Measurements from ENCODE around the gene TRIM52. TPM values are rescaled to one million over a fixed set of nuclear protein-coding genes. Genes with fewer than 3 reads are reported as not detected.

TRIM52 gene
- total and polyA plus RNA-seq, 9 of the 15 experiments (the other 6 are each of a cell fraction or from before 2014, with no cell fraction given): 3.3 to 21.9 (median 13.5) TPM

DNA sequence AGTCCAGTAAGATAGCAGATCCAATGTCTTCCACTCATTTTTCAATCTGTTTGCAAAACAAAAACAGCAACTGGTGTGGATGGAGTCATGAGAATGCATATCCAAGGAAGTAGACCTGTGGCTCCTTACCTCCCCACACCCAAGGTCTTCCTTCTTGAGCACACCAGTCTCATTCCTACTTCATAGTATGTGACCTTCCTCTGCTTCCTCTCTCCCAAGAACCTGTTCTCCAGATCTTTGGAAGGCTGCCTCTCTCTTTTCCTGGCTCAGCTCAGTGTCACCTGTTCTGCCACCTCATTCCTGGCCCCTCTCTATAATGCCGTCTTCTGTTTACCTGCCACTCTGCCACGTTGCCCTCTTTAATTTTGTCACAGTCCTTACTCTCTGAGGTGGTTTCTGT is 48.0 kb downstream of the TRIM52 start (continued):
- TF ChIP-seq, protein P1, sequence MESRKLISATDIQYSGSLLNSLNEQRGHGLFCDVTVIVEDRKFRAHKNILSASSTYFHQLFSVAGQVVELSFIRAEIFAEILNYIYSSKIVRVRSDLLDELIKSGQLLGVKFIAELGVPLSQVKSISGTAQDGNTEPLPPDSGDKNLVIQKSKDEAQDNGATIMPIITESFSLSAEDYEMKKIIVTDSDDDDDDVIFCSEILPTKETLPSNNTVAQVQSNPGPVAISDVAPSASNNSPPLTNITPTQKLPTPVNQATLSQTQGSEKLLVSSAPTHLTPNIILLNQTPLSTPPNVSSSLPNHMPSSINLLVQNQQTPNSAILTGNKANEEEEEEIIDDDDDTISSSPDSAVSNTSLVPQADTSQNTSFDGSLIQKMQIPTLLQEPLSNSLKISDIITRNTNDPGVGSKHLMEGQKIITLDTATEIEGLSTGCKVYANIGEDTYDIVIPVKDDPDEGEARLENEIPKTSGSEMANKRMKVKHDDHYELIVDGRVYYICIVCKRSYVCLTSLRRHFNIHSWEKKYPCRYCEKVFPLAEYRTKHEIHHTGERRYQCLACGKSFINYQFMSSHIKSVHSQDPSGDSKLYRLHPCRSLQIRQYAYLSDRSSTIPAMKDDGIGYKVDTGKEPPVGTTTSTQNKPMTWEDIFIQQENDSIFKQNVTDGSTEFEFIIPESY (CRISPR knock-in tag; IDR thresholded peaks at IDR 0.05): no peak
- no peak for TF ChIP-seq IRF2 (CRISPR knock-in tag; IDR thresholded peaks at IDR 0.05)
- no peak for TF ChIP-seq RBM25 (IDR thresholded peaks at IDR 0.05; ENCODE audit: low read depth, low read length, severe bottlenecking)
- TF ChIP-seq POLR2B (IDR thresholded peaks at IDR 0.05; ENCODE audit: low read depth, partially characterized antibody): no peak

DNA sequence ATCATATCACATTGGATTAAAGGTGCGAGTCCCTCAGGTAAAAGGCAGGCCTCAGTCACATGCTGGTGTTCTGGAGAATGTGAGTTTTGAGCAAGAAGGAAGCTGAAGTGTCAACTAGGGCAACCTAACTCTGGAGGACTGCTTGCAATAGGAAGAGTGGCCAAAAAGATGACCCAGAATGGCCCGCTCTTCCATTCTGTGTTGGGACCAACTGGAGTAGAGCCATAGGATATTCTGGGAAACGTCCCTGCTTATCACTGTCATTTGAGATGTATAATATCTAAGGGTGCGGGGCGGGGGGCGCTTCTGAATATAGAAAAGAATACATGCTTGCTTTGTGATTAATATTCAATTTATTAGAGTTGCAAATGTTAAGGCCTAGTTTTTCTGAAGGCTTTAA is 48.9 kb downstream of the TRIM52 start:
- no peaks in the 10 kb centered on the region for H3K27me3 ChIP-seq (ENCODE audit: control insufficient read depth in 2 of 2, insufficient read depth in 2 of 2, low read length in 2 of 2)
- H4K20me1 ChIP-seq (replicated peaks; ENCODE audit: control insufficient read depth, insufficient read depth, low read length): no peaks in the 10 kb centered on the region
- H3K4me2 ChIP-seq (ENCODE audit: insufficient read depth, low read length): no peak overlapping the region
- H3K36me3 ChIP-seq (ENCODE audit: control insufficient read depth, insufficient read depth, low read length): no peaks in the 10 kb centered on the region
- DNase-seq (ENCODE audit: extremely low read depth in 1 of 4, low spot score in 3 of 4): no peak
- no peak overlapping the region for H3K27ac ChIP-seq (ENCODE audit: extremely low read depth, low read depth, low read length)
- no peak for ATAC-seq
- no peaks in the 10 kb centered on the region for H3K9me1 ChIP-seq (ENCODE audit: control insufficient read depth, insufficient read depth, low read length)
- intact Hi-C loops (cut with micrococcal nuclease): no loop called here
- CTCF ChIA-PET (ENCODE audit: low intra/inter-chr PET ratio): no interaction called here
- H2AFZ ChIP-seq (ENCODE audit: low read depth, low read length): no peak overlapping the region
- no peak for FAIRE-seq
- BruUV-seq (replicated peaks): no TSS peak
- POLR2A ChIA-PET: no interaction called here
- H3K79me2 ChIP-seq (ENCODE audit: control insufficient read depth, insufficient read depth, low read length): no peaks in the 10 kb centered on the region
- 58% methylated on average over 6 of the region's 6 CpGs for WGBS (ENCODE audit: insufficient coverage, low coverage, missing lambda C conversion rate)
- no peak overlapping the region for H3K4me3 ChIP-seq
- H3K9me3 ChIP-seq (replicated peaks; ENCODE audit: control insufficient read depth, insufficient read depth, low read depth, low read length): no peaks in the 10 kb centered on the region
- in situ Hi-C loops (cut with MboI): no loop called here
- no peak overlapping the region; a peak in 1 of 4 replicates for H3K9ac ChIP-seq (ENCODE audit: insufficient read depth in 1 of 2, low read depth in 2 of 2, low read length in 2 of 2)
- H3K4me1 ChIP-seq (replicated peaks in 1 of 2; ENCODE audit: control insufficient read depth in 2 of 2, insufficient read depth in 2 of 2, low read length in 2 of 2): peaks cover 5 to 17% of the 10 kb centered on the region in 2 experiments; a peak in 4 of 5 replicates
- TF ChIP-seq, protein P2, sequence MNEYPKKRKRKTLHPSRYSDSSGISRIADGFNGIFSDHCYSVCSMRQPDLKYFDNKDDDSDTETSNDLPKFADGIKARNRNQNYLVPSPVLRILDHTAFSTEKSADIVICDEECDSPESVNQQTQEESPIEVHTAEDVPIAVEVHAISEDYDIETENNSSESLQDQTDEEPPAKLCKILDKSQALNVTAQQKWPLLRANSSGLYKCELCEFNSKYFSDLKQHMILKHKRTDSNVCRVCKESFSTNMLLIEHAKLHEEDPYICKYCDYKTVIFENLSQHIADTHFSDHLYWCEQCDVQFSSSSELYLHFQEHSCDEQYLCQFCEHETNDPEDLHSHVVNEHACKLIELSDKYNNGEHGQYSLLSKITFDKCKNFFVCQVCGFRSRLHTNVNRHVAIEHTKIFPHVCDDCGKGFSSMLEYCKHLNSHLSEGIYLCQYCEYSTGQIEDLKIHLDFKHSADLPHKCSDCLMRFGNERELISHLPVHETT (CRISPR knock-in tag; conservative IDR thresholded peaks at IDR 0.05 in 1 of 2, IDR thresholded peaks at IDR 0.05 in 1 of 2): no peak
- TF ChIP-seq ZNF431 (CRISPR knock-in tag; IDR thresholded peaks at IDR 0.05) (no peak), TCF7 (IDR thresholded peaks at IDR 0.05; ENCODE audit: borderline replicate concordance) (no peak), HMG20B (CRISPR knock-in tag; IDR thresholded peaks at IDR 0.05) (no peak), PHF21A (IDR thresholded peaks at IDR 0.05; ENCODE audit: borderline replicate concordance, low read depth) (no peak), ILF3 (IDR thresholded peaks at IDR 0.05; ENCODE audit: borderline replicate concordance) (no peak), ZNF444 (CRISPR knock-in tag; IDR thresholded peaks at IDR 0.05) (no peak), MEF2D (tag; conservative IDR thresholded peaks at IDR 0.05; ENCODE audit: low read depth) (no peak), KDM1A (IDR thresholded peaks at IDR 0.05) (no peak), ETV5 (CRISPR knock-in tag; IDR thresholded peaks at IDR 0.05; ENCODE audit: low read depth) (no peak), SNRNP70 (optimal IDR thresholded peaks at IDR 0.05; ENCODE audit: low read depth, low read length) (no peak)
- TF ChIP-seq, protein P3, sequence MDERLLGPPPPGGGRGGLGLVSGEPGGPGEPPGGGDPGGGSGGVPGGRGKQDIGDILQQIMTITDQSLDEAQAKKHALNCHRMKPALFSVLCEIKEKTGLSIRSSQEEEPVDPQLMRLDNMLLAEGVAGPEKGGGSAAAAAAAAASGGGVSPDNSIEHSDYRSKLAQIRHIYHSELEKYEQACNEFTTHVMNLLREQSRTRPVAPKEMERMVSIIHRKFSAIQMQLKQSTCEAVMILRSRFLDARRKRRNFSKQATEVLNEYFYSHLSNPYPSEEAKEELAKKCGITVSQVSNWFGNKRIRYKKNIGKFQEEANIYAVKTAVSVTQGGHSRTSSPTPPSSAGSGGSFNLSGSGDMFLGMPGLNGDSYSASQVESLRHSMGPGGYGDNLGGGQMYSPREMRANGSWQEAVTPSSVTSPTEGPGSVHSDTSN (CRISPR knock-in tag; IDR thresholded peaks at IDR 0.05; ENCODE audit: low read depth): no peak
- TF ChIP-seq, protein P3 (tag; conservative IDR thresholded peaks at IDR 0.05; ENCODE audit: low read depth): no peak
